DND-41 (cell line): Measurements from ENCODE around the gene NBEA.
"Not testable (repeated sequence)": the region's sequence is repeated elsewhere in the genome, so short reads cannot be mapped to it uniquely, and the experiment has no call there.

Experiments used
- ATAC-seq: fragments of 200-7000 bp; cut with Tn5 transposase; 3 replicates; pipeline ENCODE4 v1.9.1; 2021; ENCODE audit warnings: low read depth; ENCODE audit not compliant: insufficient read depth
- DNase-seq: peaks from one replicate; pipeline ENCODE4 v3.0.0-alpha.2; 2020
- H2AFZ ChIP-seq: 2 replicates; pipeline ENCODE4 v1.6.0; 2012; ENCODE audit warnings: low read depth, low read length
- H3K27ac ChIP-seq: 2 replicates; pipeline ENCODE4 v1.5.1; 2012; ENCODE audit warnings: low read length, inconsistent platforms
- H3K27me3 ChIP-seq: fragments of 200-600 bp; sonication (generic); 2 replicates; pipeline ENCODE4 v1.6.0; 2012; ENCODE audit warnings: low read length, mild to moderate bottlenecking, inconsistent platforms; ENCODE audit not compliant: insufficient read depth, poor library complexity
- H3K36me3 ChIP-seq: 2 replicates; pipeline ENCODE4 v1.5.1; 2012; ENCODE audit warnings: low read length, inconsistent platforms; ENCODE audit not compliant: insufficient read depth
- H3K4me1 ChIP-seq: 2 replicates; pipeline ENCODE4 v1.5.1; 2012; ENCODE audit warnings: mild to moderate bottlenecking, low read length; ENCODE audit not compliant: insufficient read depth
- H3K4me2 ChIP-seq: 2 replicates; pipeline ENCODE4 v1.6.0; 2012; ENCODE audit warnings: mild to moderate bottlenecking, moderate library complexity, low read length, inconsistent platforms; ENCODE audit not compliant: insufficient read depth
- H3K4me3 ChIP-seq, 2 experiments: fragments of 200-600 bp in 1 of 2; shearing (Covaris generic) in 1 of 2; 2 replicates each; pipeline ENCODE4 v1.5.1; 2012 to 2016; ENCODE audit warnings: inconsistent platforms in 2 of 2, low read length in 2 of 2, mild to moderate bottlenecking in 2 of 2, low read depth in 1 of 2, moderate library complexity in 1 of 2
- H3K79me2 ChIP-seq: 2 replicates; pipeline ENCODE4 v1.6.0; 2012; ENCODE audit warnings: low read length, inconsistent platforms; ENCODE audit not compliant: insufficient read depth
- H3K9ac ChIP-seq: 2 replicates; pipeline ENCODE4 v1.6.0; 2012; ENCODE audit warnings: low read depth, mild to moderate bottlenecking, inconsistent platforms, low read length, moderate library complexity
- H3K9me3 ChIP-seq: 2 replicates; pipeline ENCODE4 v1.5.1; 2012; ENCODE audit warnings: low read length, moderate library complexity, mild to moderate bottlenecking, inconsistent platforms; ENCODE audit not compliant: insufficient read depth, severe bottlenecking
- H4K20me1 ChIP-seq: 2 replicates; pipeline ENCODE4 v1.6.0; 2012; ENCODE audit warnings: low read length; ENCODE audit not compliant: insufficient read depth
- EZH2 ChIP-seq: IDR thresholded peaks from 3 replicates; pipeline ENCODE4 v1.6.1; 2012; ENCODE audit warnings: borderline replicate concordance, low read depth, mild to moderate bottlenecking, moderate library complexity, low read length, inconsistent platforms; ENCODE audit not compliant: severe bottlenecking
- TF ChIP-seq, protein P1 (sequence below): IDR thresholded peaks from 2 replicates; pipeline ENCODE4 v1.5.1; 2012; ENCODE audit warnings: borderline replicate concordance, low read length, moderate library complexity, mild to moderate bottlenecking; ENCODE audit not compliant: poor library complexity, severe bottlenecking; ENCODE audit errors: extremely low read depth

Gene NBEA

DNA sequence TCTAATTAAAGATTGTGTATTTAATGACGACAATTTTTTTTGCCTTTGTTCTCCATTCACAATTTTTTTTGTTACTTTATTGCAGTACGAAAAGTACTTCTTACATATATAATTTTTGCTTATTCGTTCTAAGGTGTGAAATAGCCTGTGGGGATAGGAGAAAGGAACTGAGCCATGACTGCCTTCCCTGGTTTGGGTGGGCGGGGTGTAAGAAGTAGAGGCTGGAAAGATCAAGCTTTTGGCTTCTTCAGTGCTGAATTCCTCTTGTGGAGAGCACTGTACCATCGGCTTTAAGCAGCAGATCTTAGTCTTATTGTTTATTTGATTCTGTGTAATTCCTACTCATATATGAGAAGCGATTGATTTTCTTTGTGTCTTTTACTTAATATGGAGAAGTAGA, 115.8 kb downstream of the NBEA start:
- Histone ChIP-seq H3K4me3 (no peak overlapping the region), H3K9ac (no peak overlapping the region), H3K9me3 (no peaks in the 10 kb centered on the region), H3K27ac (no peak overlapping the region), H3K79me2 (no peaks in the 10 kb centered on the region), H3K27me3 (no peaks in the 10 kb centered on the region), H4K20me1 (no peaks in the 10 kb centered on the region), H3K4me1 (no peaks in the 10 kb centered on the region), H2AFZ (no peak overlapping the region), H3K36me3 (no peaks in the 10 kb centered on the region), H3K4me2 (no peak overlapping the region)
- DNase-seq = no peak
- no peak for ATAC-seq
- TF ChIP-seq EZH2 = no peak
- TF ChIP-seq, protein P1, sequence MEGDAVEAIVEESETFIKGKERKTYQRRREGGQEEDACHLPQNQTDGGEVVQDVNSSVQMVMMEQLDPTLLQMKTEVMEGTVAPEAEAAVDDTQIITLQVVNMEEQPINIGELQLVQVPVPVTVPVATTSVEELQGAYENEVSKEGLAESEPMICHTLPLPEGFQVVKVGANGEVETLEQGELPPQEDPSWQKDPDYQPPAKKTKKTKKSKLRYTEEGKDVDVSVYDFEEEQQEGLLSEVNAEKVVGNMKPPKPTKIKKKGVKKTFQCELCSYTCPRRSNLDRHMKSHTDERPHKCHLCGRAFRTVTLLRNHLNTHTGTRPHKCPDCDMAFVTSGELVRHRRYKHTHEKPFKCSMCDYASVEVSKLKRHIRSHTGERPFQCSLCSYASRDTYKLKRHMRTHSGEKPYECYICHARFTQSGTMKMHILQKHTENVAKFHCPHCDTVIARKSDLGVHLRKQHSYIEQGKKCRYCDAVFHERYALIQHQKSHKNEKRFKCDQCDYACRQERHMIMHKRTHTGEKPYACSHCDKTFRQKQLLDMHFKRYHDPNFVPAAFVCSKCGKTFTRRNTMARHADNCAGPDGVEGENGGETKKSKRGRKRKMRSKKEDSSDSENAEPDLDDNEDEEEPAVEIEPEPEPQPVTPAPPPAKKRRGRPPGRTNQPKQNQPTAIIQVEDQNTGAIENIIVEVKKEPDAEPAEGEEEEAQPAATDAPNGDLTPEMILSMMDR = no peak

DNA sequence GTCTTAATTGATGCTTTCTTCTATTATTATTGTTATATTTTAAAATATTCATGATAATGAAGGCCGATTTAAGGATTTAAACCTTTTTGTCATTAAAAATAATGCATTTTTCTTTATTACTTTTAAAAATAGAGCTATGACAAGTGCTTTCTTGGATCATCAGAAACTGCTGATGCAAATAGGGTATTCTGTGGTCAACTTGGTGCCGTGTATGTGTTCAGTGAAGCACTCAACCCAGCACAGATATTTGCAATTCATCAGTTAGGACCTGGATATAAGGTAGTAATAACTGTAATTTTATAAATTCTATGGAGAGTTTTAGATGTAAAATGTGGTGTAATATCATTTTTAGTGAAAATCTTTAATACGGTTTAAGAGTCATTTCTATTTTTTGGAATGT, 116.5 kb downstream of the NBEA start:
- not testable (repeated sequence) for DNase-seq, ATAC-seq, H3K79me2 ChIP-seq, H2AFZ ChIP-seq, H4K20me1 ChIP-seq, H3K27me3 ChIP-seq, H3K27ac ChIP-seq, H3K4me1 ChIP-seq, H3K4me2 ChIP-seq, H3K9me3 ChIP-seq, H3K9ac ChIP-seq, H3K4me3 ChIP-seq, H3K36me3 ChIP-seq

DNA sequence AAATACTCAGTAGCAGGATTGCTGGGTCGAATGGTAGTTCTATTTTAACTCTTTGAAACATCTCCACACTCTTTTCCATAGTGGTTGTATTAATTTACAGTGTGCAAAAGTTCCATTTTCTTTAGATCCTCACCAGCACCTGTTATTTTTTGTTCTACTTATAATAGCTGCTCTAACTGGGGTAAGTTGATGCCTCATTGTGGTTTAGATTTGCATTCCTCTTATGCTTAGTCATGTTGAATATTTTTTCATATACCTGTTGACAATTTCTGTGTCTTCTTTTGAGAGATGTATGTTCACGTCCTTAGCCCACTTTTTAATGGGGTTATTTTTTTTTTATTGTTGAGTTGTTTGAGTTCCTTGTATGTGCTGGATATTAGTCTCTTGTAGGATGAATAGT, 144.6 kb downstream of the NBEA start:
- Histone ChIP-seq H2AFZ (no peak overlapping the region), H3K4me1 (no peaks in the 10 kb centered on the region), H3K4me2 (no peak overlapping the region), H3K9me3 (no peaks in the 10 kb centered on the region), H3K4me3 (no peak overlapping the region), H3K27ac (no peak overlapping the region), H3K36me3 (no peaks in the 10 kb centered on the region), H3K27me3 (no peaks in the 10 kb centered on the region), H4K20me1 (no peaks in the 10 kb centered on the region), H3K9ac (no peak overlapping the region), H3K79me2 (no peaks in the 10 kb centered on the region)
- ATAC-seq (no peak), DNase-seq (no peak)
- no peak for TF ChIP-seq EZH2
- TF ChIP-seq, protein P1 = no peak

DNA sequence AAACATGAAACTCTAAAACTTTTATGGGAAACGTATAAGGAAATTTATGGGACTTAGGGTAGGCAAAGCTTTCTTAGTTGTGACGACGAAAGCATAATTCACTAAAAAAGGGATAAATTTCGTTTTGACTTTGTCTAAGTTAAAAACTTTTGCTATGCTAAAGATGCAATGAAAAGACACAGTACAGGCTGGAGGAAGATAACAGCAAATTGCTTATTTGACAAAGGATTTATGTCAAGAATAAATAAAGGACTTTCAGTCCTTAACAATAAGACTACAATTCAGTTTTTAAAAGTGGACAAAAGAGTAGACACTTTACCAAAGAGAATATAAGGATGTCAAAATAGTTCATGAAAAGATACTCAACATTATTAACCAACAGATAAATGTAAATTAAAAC, 150.2 kb downstream of the NBEA start:
- Histone ChIP-seq H3K4me2 (no peak overlapping the region), H3K36me3 (no peaks in the 10 kb centered on the region), H3K4me3 (no peak overlapping the region), H3K79me2 (no peaks in the 10 kb centered on the region), H3K4me1 (no peaks in the 10 kb centered on the region), H3K9me3 (no peaks in the 10 kb centered on the region), H4K20me1 (no peaks in the 10 kb centered on the region), H2AFZ (no peak overlapping the region), H3K9ac (no peak overlapping the region), H3K27ac (no peak overlapping the region), H3K27me3 (no peaks in the 10 kb centered on the region)
- TF ChIP-seq, protein P1 = no peak
- TF ChIP-seq EZH2 = no peak
- no peak for ATAC-seq
- DNase-seq = no peak
